Mucosa of descending colon (tissue), 3 donors: ENCODE measurements around the gene ZFC3H1. TPM values are rescaled to one million over a fixed set of nuclear protein-coding genes. Genes with fewer than 3 reads are reported as not detected.
A peak's percentile ranks its signal among the peaks of the same experiment; 100 is the strongest.

Experiments
- ATAC-seq: fragments of 200-7000 bp; cut with Tn5 transposase; one replicate; pipeline ENCODE4 v1.9.1; 2020; ENCODE audit warnings: mild to moderate bottlenecking, moderate library complexity
- DNase-seq, 3 donors: peaks; one replicate each; pipeline ENCODE4 v3.0.0-alpha.2; 2020
- H3K36me3 ChIP-seq: fragments of 200-600 bp; one replicate; pipeline ENCODE4 v1.8.0; 2021; ENCODE audit warnings: low read depth, mild to moderate bottlenecking
- H3K4me1 ChIP-seq: fragments of 200-600 bp; one replicate; pipeline ENCODE4 v1.8.0; 2021; ENCODE audit warnings: low read depth, mild to moderate bottlenecking
- H3K4me3 ChIP-seq: fragments of 200-600 bp; one replicate; pipeline ENCODE4 v1.8.0; 2021; ENCODE audit warnings: mild to moderate bottlenecking
- H3K9me3 ChIP-seq: fragments of 200-600 bp; one replicate; pipeline ENCODE4 v1.8.0; 2021; ENCODE audit warnings: mild to moderate bottlenecking
- CTCF ChIP-seq: fragments of 200-600 bp; IDR thresholded peaks from one replicate; pipeline ENCODE4 v1.8.0; 2022; ENCODE audit warnings: antibody characterized with exemption, mild to moderate bottlenecking
- intact Hi-C, 2 donors: fragments of 100-400 bp; cut with DNase I in 1 of 2; cut with micrococcal nuclease in 1 of 2; formaldehyde crosslinking; loops; one replicate each; pipeline versions ENCODE4 v1.11.0 to v1.11.1; 2022; cut with DNase I, micrococcal nuclease
- total RNA-seq, 3 donors: library from RNA; stranded (reverse); fragmentation: NEBNext Ultra II Directional in 2 of 3; extraction: Animal tissue kit (Norgen Biotek cat#: 25700) in 2 of 3; gene quantifications; one replicate each; pipeline versions ENCODE4 v1.2.1 to v1.2.4, GENCODE V29; 2021 to 2023
- donor health status: DM: no; HTN: no; CAD: no; lungs with moderate emphysema.
- donor health status: DM: no; HTN: no; CAD: no.
- donor health status: DM: no; HTN: yes; CAD: no.

The ZFC3H1 gene
- total RNA-seq, 3 donors from 2014 or later, result 49.0 to 64.1 (median 57.0) TPM

DNA sequence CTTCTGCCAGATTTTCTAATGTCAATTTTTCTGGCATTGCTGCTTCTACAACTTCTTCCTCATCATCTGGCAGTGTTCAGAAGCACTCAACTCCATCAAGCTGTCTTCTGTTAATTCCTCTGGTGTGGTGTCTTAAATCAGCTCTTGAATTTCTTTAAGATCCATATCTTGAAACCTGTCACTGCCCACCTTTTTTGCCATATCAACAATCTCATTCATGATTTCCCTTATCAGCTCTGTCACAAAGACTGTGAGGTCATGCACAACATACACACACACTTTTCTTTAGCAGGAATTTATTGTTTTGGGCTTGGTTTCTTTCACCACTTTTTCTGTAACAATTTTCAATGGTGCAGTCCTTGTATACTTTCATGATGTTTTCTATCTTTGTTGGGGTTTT is 7.7 kb upstream of the ZFC3H1 start:
- Histone ChIP-seq H3K4me3 (no peak overlapping the region), H3K9me3 (no peaks in the 10 kb centered on the region), H3K36me3 (no peaks in the 10 kb centered on the region), H3K4me1 (peaks cover 3% of the 10 kb centered on the region)
- ATAC-seq (peak; percentile 17), DNase-seq (no peak)
- no peak for TF ChIP-seq CTCF
- intact Hi-C loops, result no loop called here

DNA sequence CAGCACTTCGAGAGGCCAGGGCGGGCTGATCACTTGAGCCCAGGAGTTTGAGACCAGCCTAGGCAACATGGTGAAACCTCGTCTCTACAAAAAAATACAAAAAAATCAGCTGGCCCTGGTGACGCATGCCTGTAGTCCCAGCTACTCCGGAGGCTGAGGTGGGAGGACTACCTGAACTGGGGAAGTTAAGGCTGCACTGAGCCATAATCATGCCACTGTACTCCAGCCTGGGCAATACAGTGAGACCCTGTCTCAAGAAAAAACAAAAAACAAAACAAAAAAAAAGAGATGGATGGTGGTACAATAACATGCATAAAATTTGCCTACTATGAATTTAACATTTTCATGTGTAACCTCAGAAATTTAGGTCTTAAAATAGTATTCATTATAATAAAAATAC is 2.6 kb upstream of the ZFC3H1 start:
- ATAC-seq, result no peak
- no peak for TF ChIP-seq CTCF
- H3K4me3 ChIP-seq, result no peak overlapping the region
- no peaks in the 10 kb centered on the region for H3K36me3 ChIP-seq
- no peak for DNase-seq
- intact Hi-C loops, result no loop called here
- no peaks in the 10 kb centered on the region for H3K9me3 ChIP-seq
- peaks cover 20% of the 10 kb centered on the region for H3K4me1 ChIP-seq

DNA sequence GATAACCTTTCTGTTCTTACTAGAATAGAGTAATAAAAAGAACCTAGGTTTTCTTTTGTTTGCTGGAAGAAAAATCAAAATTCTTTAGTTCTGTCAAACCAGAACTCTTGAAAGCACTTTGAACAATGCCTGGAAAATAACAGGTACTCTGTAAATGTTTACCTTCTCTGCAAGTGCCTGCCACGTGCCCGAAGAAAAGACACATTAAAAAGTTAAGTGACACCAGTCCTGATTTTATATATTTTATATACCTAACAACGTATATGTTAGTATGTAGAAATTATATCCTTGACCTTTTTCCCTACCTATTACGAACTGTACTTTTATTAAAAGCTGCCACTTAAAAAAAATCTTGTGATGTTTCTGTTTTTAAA is 1.4 kb upstream of the ZFC3H1 start:
- DNase-seq, result peak in 1 of 3 donors; percentile 25
- ATAC-seq, result no peak
- H3K36me3 ChIP-seq, result no peaks in the 10 kb centered on the region
- peak overlapping the region; percentile 76 for H3K4me3 ChIP-seq
- peaks cover 23% of the 10 kb centered on the region for H3K4me1 ChIP-seq
- no peak for TF ChIP-seq CTCF
- H3K9me3 ChIP-seq, result no peaks in the 10 kb centered on the region
- intact Hi-C loops, result no loop called here

- DNase-seq (no peak), ATAC-seq (peak; percentile 18)
- Histone ChIP-seq H3K36me3 (no peaks in the 10 kb centered on the region), H3K4me1 (peaks cover 23% of the 10 kb centered on the region), H3K4me3 (peak overlapping the region; percentile 76), H3K9me3 (no peaks in the 10 kb centered on the region)
- no peak for TF ChIP-seq CTCF
- intact Hi-C loops, result no loop called here
Observed at GRCh38 chr12:71664411-71665089, 902 bp upstream of the ZFC3H1 start.

DNA sequence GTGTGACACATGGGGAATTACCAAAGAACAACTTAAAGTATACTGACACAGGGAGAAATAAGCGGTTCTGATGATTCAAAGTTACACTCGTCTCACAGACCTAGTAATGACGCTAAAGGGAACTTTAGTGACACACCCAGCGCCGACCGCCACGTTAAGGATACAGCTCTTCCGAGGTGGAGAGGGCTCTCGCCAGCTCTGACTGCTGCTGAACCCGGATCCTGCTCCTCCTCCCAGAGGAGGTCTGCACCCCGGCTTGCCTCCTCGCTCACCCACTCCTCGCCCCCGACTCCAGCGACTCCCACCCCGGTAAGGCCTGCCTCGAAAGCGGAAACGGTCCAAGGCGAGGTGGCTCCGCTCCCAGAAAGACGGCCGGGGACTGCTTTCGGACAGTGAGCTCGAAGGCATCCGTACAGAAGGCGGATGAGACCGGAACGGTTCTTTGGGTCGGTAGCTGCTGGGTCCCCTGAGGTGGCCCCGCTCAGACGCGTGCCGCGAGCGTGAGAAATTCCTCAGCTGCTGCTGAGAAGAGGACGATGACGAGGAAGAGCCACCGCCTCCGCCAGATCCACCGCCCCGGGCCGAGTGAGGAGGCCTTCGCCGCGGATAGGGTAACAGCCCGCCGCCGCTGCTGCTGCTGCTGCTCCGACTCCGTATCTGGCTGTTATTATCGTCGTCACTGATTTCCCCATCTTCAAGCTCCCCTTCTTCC is 643 bp downstream of the ZFC3H1 start:
- H3K4me1 ChIP-seq, result peaks cover 23% of the 10 kb centered on the region
- no peaks in the 10 kb centered on the region for H3K36me3 ChIP-seq
- intact Hi-C loops, result no loop called here

More for the DNA sequence above, 643 bp downstream of the ZFC3H1 start:
- no peak for TF ChIP-seq CTCF
- peak; percentile 55 for ATAC-seq
- Histone ChIP-seq H3K9me3 (no peaks in the 10 kb centered on the region), H3K4me3 (peak overlapping the region; percentile 76)
- DNase-seq, result peak; percentile 79 to 85 (median 79)
